HG02981 (cell line): ENCODE measurements around the gene SLC30A10.
"Not testable (repeated sequence)": the region's sequence is repeated elsewhere in the genome, so short reads cannot be mapped to it uniquely, and the experiment has no call there.

ENCODE experiments used
- ATAC-seq: cut with Tn5 transposase; IDR thresholded peaks from one replicate; pipeline ENCODE4 v1.9.1; 2021; ENCODE audit warnings: mild to moderate bottlenecking, moderate library complexity; ENCODE audit not compliant: unreplicated experiment

The SLC30A10 gene

GRCh38 chr1:219927956-219928790 lies at the start of gene SLC30A10:
SLC30A10 (minus strand) TSS chr1:219928557; CDS start chr1:219928440, 117 bp downstream.
- ATAC-seq = no peak

DNA sequence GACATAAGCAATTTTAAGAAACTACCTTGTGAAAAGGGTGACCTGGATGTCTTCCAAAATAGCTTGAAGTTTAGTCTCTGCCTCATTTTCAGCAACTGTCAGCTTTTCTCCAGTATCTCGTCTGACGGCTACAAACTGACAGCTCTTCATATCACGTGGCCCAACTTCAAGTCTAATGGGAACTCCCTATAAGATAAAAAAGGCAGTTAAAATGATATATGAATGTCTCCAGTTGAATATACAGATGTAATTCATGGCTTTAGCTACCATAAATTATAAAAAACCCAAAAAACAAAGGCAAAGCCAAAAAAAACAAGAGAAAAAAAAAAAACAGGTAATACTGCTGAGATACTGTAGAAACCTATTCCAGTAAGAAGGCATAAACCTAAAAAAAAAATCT lies 44.9 kb upstream of the SLC30A10 start:
- no peak for ATAC-seq

- ATAC-seq = no peak
These were observed 39.0 kb upstream of the SLC30A10 start for GRCh38 chr1:219967361-219967760.

GRCh38 chr1:219966071-219966349 lies 37.7 kb upstream of the SLC30A10 start:
- no peak for ATAC-seq

DNA sequence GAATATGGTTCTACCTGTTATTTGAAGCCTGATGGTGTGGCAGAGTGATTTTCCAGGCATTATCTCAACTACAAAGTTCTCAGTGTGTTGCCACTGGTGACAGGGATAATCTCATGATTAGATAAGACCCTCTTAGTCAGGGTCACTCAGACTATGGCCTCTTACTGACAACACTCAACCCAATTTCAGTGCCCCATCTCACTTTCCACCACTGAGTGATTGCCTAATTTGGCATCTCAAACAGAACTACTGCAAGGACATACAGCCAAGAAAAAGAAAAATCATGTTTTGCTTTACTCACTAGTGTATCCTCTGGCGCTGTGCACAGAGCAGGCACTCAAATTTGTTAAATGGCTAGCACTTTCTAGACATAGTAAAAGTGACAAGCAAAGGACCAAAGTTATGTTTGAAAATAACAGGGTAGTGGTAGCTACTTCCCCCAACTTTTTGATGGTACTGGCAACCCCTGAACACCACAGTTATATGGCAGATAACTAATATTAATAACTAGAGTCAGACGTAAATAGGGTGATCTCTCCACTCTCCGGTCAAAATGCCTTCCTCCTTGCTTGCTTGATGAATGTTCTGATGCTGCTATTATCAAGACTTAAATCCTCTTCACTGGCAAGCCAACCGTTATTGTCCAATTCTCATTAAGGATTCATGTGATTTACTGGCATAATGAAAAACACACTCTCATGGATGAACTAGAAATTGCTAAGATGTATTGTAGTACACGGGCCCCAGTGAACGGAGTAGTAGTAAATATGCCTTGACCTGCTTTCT lies 37.1 kb upstream of the SLC30A10 start:
- ATAC-seq = no peak

- ATAC-seq = no peak
These were observed 35.1 kb upstream of the SLC30A10 start for GRCh38 chr1:219963432-219963831.

GRCh38 chr1:219961684-219962083 lies 33.3 kb upstream of the SLC30A10 start:
- no peak for ATAC-seq

DNA sequence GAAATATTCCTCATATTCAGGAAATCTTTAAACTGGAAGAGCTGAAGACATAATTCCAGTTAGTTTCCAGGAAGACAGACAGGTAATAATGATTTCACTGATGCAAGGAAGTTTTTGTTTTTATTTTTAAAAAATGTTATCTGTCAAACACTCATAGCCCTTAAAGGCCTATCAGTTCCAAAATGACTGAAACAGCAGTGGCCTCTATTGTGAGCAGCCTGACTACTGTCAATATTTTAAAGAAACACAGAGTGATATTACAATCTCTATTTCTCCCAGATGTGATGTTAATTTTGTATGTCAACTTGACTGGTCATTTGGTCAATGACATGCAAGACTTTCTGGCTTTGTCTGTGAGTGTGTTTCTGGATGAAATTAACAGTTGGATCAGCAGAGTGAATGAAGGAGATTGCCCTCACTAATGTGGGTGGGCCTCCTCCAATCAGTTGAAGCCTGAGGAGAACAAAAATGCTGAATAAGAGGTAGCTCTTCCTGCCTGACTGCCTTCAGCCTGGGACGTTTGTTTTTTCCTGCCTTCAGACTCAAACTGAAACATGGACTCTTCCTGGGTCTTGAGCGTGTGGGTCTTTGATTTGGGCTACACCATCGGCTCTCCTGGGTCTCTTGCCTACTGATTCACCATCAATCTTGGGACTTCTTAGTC lies 31.3 kb upstream of the SLC30A10 start:
- no peak for ATAC-seq

- no peak for ATAC-seq
These were observed 30.6 kb upstream of the SLC30A10 start for GRCh38 chr1:219958875-219959417.

GRCh38 chr1:219954736-219955421 lies 26.5 kb upstream of the SLC30A10 start:
- ATAC-seq = no peak

DNA sequence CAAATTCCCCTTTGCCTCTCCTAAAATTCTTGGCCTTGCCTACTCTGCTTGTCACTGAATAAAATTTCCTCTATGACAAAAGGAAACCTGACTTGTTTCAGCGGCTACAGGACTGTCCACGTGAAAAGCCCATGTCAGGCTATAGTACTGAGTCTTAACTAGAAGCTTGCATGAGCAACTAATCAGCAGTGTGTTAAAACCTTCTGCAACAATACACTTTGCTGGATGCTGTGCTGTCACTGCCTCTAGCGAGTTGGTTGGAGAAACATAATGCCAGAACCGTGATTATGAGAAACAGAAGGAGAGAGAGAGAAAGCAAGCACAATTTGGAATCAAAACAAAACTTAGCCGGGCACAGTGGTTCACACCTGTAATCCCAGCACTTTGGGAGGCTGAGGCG lies 25.7 kb upstream of the SLC30A10 start:
- ATAC-seq = no peak

DNA sequence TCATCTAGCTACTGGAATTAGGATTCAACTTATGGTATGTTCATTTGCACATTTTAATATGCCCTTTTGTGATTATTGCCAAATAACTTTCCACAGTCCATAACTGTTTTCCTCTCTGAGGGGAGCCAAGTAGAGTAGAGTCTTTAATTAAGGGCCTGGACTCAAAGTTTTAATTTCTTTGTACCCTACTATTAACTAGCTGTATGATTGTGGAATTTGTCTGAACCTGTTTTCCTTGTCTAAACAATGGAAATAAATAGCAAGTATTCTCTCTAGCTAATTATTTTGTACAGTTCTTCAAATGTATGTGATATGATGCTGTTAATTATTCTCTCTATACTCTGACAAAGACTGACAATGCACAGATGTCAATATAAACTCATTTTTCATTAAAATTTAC lies 24.0 kb upstream of the SLC30A10 start:
- no peak for ATAC-seq

DNA sequence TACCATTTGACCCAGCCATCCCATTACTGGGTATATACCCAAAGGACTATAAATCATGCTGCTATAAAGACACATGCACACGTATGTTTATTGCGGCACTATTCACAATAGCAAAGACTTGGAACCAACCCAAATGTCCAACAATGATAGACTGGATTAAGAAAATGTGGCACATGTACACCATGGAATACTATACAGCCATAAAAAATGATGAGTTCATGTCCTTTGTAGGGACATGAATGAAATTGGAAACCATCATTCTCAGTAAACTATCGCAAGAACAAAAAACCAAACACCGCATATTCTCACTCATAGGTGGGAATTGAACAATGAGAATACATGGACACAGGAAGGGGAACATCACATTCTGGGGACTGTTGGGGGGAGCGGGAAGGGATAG lies 20.9 kb upstream of the SLC30A10 start:
- ATAC-seq = not testable (repeated sequence)

- not testable (repeated sequence) for ATAC-seq
These were observed 20.4 kb upstream of the SLC30A10 start for GRCh38 chr1:219948766-219949165.

- ATAC-seq = no peak
These were observed 17.4 kb upstream of the SLC30A10 start for GRCh38 chr1:219945795-219946194.

DNA sequence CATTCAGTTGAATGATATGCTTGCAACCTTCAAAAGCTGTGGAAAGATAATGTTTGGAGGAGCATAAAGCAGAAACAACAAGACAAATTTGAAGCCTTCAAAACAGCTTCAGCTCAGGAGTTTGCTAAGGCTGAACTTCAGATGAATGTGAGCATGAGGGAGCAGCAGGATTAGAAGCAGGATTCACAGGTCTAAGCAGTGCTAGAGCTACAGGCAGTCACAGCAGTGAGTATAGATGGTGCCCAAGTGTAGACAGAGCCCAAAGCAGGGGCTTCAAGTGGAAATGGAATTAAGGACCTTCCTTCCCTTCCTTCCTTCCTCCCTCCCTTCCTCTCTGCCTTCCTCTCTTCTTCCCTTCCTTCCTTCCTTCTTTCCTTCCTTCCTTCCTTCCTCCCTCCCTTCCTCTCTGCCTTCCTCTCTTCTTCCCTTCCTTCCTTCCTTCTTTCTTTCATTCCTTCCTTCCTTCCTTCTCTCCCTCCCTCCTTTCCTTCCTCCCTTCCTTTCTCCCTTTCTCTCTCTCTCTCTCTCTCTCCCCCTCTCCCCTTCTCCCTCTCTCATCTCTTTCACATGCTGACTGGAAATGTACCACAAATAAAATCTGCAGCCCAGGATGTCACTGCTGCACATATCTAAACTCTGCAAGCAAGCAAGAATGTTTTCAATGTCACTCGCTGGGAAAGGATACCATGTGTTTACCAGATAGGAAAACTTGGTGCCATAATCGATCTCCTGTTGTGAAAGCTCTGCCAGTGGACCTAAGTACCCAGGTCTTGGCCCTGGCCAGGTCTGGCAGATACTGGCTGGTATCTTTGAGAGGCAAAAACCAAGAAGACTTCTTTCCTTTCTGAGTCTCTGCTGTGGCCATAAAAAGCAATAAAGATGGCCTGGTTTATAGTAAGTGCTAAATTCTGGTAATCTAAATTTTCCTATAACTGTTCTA lies 13.1 kb upstream of the SLC30A10 start:
- no peak for ATAC-seq

GRCh38 chr1:219940707-219941106 lies 12.3 kb upstream of the SLC30A10 start:
- no peak for ATAC-seq

DNA sequence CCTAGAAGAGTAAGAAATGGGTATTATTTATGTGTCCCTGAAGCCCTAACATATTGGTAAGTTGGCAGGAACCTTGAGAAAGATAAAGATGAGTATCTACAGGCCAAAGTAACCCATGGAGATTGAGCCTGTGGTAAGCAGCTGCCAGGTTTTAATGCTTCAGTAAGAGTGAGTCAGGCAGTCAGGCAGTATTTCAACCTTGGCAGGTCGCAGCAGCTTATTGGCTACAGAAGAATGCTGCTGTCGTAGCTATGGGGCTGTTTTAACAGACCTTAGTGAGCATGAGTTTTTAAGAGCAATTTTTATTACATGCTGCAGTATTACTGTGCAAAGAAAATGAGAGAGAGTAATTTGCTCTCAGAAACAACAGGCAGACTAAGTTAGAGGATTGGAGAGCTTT lies 10.3 kb upstream of the SLC30A10 start:
- no peak for ATAC-seq

- ATAC-seq = not testable (repeated sequence)
These were observed 5.4 kb upstream of the SLC30A10 start for GRCh38 chr1:219933763-219934162.

- no peak for ATAC-seq
These were observed 2.7 kb upstream of the SLC30A10 start for GRCh38 chr1:219931033-219931432.
